ENCODE measurements around the gene MRPL46. TPM values are rescaled to one million over a fixed set of nuclear protein-coding genes. Genes with fewer than 3 reads are reported as not detected.

The MRPL46 gene
- total RNA-seq, 2 experiments from 2014 or later = 8.6 to 10.2 TPM

GRCh38 chr15:88489321-88489720, 22.1 kb upstream of the MRPL46 start:
- H3K9me3 Mint-ChIP-seq = no peaks in the 10 kb centered on the region
- Histone ChIP-seq H3K4me1 (ENCODE audit: insufficient read depth, low read length) (no peaks in the 10 kb centered on the region), H3K36me3 (ENCODE audit: insufficient read depth, low read length) (no peaks in the 10 kb centered on the region), H3K9me3 (ENCODE audit: control insufficient read depth in 1 of 2, insufficient read depth in 1 of 2, low read length in 2 of 2) (no peaks in the 10 kb centered on the region), H3K4me3 (ENCODE audit: low read length) (no peak overlapping the region), H3K27ac (ENCODE audit: low read depth in 1 of 2, low read length in 2 of 2) (no peak overlapping the region), H3K27me3 (ENCODE audit: control insufficient read depth in 1 of 2, insufficient read depth in 2 of 2, low read length in 2 of 2) (no peaks in the 10 kb centered on the region)
- POLR2A ChIA-PET = interaction anchor here (0.6 to 1.0 kb wide), 2 partner anchors 9 to 22 kb away, joined by 3 read pairs; partner anchors contain the start of genes MRPL46 and MRPS11
- no peak overlapping the region for H3K27ac Mint-ChIP-seq
- H3K4me1 Mint-ChIP-seq (ENCODE audit: low read depth) = no peaks in the 10 kb centered on the region
- H3K27me3 Mint-ChIP-seq = no peaks in the 10 kb centered on the region
- intact Hi-C loops (cut with DNase I, micrococcal nuclease) = no loop called here
- no peak for ATAC-seq (ENCODE audit: poor library complexity)
- DNase-seq = no peak
- TF ChIP-seq, protein P1, sequence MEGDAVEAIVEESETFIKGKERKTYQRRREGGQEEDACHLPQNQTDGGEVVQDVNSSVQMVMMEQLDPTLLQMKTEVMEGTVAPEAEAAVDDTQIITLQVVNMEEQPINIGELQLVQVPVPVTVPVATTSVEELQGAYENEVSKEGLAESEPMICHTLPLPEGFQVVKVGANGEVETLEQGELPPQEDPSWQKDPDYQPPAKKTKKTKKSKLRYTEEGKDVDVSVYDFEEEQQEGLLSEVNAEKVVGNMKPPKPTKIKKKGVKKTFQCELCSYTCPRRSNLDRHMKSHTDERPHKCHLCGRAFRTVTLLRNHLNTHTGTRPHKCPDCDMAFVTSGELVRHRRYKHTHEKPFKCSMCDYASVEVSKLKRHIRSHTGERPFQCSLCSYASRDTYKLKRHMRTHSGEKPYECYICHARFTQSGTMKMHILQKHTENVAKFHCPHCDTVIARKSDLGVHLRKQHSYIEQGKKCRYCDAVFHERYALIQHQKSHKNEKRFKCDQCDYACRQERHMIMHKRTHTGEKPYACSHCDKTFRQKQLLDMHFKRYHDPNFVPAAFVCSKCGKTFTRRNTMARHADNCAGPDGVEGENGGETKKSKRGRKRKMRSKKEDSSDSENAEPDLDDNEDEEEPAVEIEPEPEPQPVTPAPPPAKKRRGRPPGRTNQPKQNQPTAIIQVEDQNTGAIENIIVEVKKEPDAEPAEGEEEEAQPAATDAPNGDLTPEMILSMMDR (IDR thresholded peaks at IDR 0.05) = no peak
- no peaks in the 10 kb centered on the region for H3K36me3 Mint-ChIP-seq (ENCODE audit: low read depth)
- CTCF ChIA-PET = no interaction called here
- H3K4me3 Mint-ChIP-seq = no peak overlapping the region

DNA sequence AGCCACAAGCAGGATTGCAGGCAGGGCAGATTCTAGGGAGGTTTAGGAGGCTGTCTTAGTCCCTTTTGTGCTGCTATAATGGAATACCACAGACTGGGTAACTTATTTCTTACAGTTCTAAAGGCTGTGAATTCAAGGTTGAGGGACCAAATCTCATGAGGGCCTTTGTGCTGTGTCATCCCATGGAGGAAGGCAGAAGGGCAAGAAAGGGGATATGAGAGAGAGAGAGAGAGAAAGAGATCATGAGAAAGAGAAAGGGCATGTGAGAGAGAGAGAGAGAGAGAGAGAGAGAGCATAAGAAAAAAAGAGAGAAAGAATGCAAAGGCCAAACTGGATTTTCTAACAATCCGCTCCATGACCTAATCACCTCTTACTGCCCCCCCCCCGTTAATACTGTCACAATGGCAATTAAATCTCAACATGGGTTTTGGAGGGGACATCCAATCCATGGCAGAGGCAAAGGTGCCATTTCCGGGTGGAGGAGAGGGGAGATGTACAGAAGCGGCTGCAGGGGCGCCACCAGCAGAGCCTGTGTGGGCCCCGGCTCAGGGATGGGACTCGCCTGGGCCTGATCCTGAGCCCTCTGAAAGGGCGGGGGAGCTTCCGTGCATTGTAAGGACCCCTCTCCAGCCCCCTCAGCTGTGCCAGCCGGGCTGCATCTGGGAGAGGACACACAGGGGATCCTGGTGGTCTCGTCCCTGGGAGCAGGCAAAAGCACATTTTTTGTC, 20.8 kb upstream of the MRPL46 start:
- TF ChIP-seq, protein P1 (IDR thresholded peaks at IDR 0.05) = no peak
- Mint-ChIP-seq H3K36me3 (ENCODE audit: low read depth) (no peaks in the 10 kb centered on the region), H3K9me3 (no peaks in the 10 kb centered on the region), H3K27me3 (no peaks in the 10 kb centered on the region), H3K27ac (no peak overlapping the region), H3K4me3 (no peak overlapping the region), H3K4me1 (ENCODE audit: low read depth) (no peaks in the 10 kb centered on the region)
- no peaks in the 10 kb centered on the region for H3K36me3 ChIP-seq (ENCODE audit: insufficient read depth, low read length)
- H3K27ac ChIP-seq (ENCODE audit: low read depth in 1 of 2, low read length in 2 of 2) = no peak overlapping the region
- H3K9me3 ChIP-seq (ENCODE audit: control insufficient read depth in 1 of 2, insufficient read depth in 1 of 2, low read length in 2 of 2) = no peaks in the 10 kb centered on the region
- CTCF ChIA-PET = no interaction called here
- no peaks in the 10 kb centered on the region for H3K4me1 ChIP-seq (ENCODE audit: insufficient read depth, low read length)
- POLR2A ChIA-PET = no interaction called here
- no peaks in the 10 kb centered on the region for H3K27me3 ChIP-seq (ENCODE audit: control insufficient read depth in 1 of 2, insufficient read depth in 2 of 2, low read length in 2 of 2)
- ATAC-seq (ENCODE audit: poor library complexity) (no peak), DNase-seq (no peak)
- H3K4me3 ChIP-seq (ENCODE audit: low read length) = no peak overlapping the region
- intact Hi-C loops (cut with DNase I, micrococcal nuclease) = no loop called here

GRCh38 chr15:88487178-88487795, 20.1 kb upstream of the MRPL46 start:
- no peaks in the 10 kb centered on the region for H3K4me1 ChIP-seq (ENCODE audit: insufficient read depth, low read length)
- Mint-ChIP-seq H3K27ac (no peak overlapping the region), H3K4me3 (no peak overlapping the region), H3K4me1 (ENCODE audit: low read depth) (no peaks in the 10 kb centered on the region), H3K36me3 (ENCODE audit: low read depth) (no peaks in the 10 kb centered on the region), H3K9me3 (no peaks in the 10 kb centered on the region), H3K27me3 (no peaks in the 10 kb centered on the region)
- TF ChIP-seq, protein P1 (IDR thresholded peaks at IDR 0.05) = no peak
- H3K36me3 ChIP-seq (ENCODE audit: insufficient read depth, low read length) = no peaks in the 10 kb centered on the region
- DNase-seq (no peak), ATAC-seq (ENCODE audit: poor library complexity) (no peak)
- intact Hi-C loops (cut with DNase I, micrococcal nuclease) = no loop called here
- POLR2A ChIA-PET = no interaction called here
- no peaks in the 10 kb centered on the region for H3K9me3 ChIP-seq (ENCODE audit: control insufficient read depth in 1 of 2, insufficient read depth in 1 of 2, low read length in 2 of 2)
- no peak overlapping the region for H3K27ac ChIP-seq (ENCODE audit: low read depth in 1 of 2, low read length in 2 of 2)
- no peak overlapping the region for H3K4me3 ChIP-seq (ENCODE audit: low read length)
- CTCF ChIA-PET = no interaction called here
- H3K27me3 ChIP-seq (ENCODE audit: control insufficient read depth in 1 of 2, insufficient read depth in 2 of 2, low read length in 2 of 2) = no peaks in the 10 kb centered on the region

Measured in CD4-positive, alpha-beta T cell (primary cell).